Forelimb muscle (tissue), 1 donor: Measurements from ENCODE around the gene FREM3. TPM values are rescaled to one million over a fixed set of nuclear protein-coding genes. Genes with fewer than 3 reads are reported as not detected.
A peak's percentile ranks its signal among the peaks of the same experiment; 100 is the strongest.

Experiments used
- DNase-seq: peaks from one replicate; pipeline ENCODE4 v3.0.0-alpha.2; 2013; ENCODE audit warnings: low read depth
- polyA plus RNA-seq: library from polyadenylated mRNA; unstranded; fragments of 120-200 nt; gene quantifications from one replicate; pipeline ENCODE4 v1.2.1, GENCODE V29; 2013; ENCODE audit not compliant: insufficient read length

Gene FREM3
- polyA plus RNA-seq, 1 donor, result 0.15 TPM

DNA sequence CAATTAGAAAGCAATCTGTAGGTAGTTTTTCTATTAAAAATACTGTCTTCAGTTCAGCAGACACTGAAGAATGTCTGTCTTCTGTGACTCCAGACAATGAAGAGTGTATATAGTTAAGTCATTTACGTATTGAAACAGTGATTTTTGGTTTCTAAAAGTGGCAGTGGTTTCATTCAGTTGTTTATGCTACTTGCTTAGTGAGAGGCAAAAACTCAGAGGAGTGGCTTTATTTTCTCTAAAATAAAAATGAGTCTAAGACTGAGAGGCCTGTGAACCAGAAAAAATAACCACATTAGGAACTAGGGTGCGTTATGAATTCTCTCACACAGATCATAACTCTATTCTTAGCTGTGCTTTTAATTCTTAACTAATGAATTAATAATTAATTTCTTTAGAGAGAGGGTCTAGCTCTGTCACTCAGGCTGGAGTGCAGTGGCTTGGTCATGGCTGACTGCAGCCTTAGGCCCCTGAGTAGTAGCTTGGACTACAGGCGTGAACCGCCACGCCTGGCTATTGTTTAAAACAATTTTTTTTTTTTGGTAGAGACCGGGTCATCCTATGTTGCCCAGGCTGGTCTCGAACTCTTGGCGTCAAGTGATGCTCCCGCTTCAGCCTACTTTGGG, 31.4 kb downstream of the FREM3 start:
- no peak for DNase-seq

DNA sequence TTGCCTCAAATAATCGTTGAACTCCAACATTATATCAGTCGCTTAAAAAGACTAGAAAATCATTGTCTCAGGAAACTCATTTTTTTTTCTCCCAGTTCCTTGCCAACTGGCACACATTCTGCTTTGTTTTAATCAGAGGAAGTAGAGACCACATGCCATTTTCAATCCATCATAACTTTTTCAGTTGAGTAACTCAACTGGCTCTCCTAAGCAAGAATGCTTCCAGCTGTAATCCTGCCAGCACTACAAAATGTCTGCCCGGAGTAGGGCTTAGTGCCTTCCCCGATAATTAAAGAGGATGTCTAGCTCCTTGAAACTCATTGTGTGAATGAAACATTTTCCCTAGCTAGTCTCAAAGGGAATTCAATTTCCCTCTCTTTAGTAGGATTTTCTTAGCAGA, 33.0 kb downstream of the FREM3 start:
- DNase-seq, result peak; percentile 74

DNA sequence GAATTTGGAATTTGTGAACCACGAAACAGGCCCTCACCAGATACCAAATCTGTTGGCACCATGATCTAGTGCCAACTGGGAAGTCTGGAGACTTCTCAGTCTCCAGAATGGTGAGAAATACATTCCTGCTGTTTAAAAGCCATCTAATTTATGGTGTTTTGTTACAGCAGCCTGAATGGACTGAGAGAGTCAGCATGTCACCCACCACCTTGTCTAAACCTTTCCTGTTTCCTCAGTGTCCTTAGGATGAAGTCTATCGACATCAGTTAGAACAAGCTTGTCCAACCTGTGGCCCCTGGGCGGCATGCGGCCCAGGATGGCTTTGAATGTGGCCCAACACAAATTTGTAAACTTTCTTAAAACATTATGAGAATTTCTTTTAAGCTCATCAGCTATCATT, 42.1 kb downstream of the FREM3 start:
- no peak for DNase-seq

DNA sequence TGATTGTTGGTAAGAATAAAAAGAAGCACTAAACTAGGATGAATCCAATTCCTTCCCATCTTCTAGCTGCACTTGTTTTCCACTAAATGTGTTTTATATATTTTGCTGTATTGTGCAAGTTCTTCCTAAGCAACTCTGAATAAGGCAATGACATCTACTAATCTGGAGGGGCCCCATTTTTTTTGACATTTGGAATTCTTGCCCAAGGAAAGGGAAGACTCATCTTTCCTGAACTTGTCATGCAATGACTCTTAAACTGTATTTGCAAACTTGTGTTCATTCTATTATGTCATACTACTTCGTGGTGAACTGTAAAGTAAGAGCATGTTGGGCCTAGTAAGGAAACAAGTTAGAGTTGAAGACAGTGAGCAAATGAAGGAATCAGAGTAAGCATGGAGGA, 45.9 kb downstream of the FREM3 start:
- DNase-seq, result no peak

- no peak for DNase-seq
Observed at GRCh38 chr4:143653031-143653430, 47.4 kb downstream of the FREM3 start.

- no peak for DNase-seq
Observed at GRCh38 chr4:143643399-143643798, 57.1 kb downstream of the FREM3 start.

DNA sequence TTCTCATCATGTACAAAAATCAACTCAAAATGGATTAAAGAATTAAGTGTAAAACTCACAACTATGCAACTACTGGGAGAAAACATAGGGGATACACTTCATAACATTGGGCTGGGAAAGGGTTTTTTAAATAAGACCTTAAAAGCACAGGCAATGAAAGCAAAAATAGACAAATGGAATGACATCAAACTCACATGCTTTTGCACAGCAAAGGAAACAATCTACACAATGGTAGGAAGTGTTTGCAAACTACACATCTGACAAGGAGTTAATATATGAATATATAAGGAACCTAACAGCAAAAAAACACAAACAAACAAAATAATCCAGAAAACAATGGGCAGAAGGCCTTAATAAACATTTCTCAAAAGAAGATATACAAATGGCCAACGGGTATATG, 57.9 kb downstream of the FREM3 start:
- DNase-seq, result no peak

DNA sequence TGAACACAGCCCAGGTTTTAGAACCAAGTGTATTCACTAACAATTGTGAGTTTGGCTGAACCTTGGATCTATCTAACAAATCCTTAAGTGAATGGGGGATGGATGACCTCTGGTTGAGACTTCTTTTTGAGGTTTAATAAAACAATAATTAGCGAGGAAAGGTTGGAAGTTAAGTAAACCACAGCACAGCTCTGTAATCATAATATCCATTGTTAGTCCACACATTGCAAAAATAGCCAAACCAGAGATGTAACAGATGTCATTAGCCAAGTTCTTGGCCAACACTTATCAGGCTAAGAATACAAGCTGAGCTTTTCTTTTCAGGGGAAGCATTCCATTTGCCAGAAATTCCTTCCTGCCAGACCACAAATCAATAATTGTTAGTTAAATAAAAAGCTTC, 59.1 kb downstream of the FREM3 start:
- no peak for DNase-seq

DNA sequence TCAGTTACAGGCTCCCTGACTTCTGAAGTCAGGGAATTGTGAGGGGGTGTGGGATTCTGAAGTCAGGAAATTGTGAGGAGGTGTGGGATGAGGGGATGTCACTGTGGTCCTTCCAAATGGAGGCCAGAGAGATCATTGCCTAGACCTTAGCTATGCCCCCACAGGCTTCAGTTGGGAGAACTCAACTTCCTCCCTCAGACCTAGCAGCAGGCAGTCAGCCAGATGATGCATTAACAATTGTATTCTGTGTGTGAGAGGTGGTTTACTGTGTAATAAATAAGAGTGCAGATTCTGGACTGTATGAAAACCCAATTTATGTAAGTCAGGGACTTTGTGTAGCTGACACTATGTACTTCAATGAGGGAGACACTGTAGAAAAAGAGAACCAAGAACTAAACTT, 65.7 kb downstream of the FREM3 start:
- DNase-seq, result no peak

GRCh38 chr4:143633833-143634232, 66.6 kb downstream of the FREM3 start:
- no peak for DNase-seq

DNA sequence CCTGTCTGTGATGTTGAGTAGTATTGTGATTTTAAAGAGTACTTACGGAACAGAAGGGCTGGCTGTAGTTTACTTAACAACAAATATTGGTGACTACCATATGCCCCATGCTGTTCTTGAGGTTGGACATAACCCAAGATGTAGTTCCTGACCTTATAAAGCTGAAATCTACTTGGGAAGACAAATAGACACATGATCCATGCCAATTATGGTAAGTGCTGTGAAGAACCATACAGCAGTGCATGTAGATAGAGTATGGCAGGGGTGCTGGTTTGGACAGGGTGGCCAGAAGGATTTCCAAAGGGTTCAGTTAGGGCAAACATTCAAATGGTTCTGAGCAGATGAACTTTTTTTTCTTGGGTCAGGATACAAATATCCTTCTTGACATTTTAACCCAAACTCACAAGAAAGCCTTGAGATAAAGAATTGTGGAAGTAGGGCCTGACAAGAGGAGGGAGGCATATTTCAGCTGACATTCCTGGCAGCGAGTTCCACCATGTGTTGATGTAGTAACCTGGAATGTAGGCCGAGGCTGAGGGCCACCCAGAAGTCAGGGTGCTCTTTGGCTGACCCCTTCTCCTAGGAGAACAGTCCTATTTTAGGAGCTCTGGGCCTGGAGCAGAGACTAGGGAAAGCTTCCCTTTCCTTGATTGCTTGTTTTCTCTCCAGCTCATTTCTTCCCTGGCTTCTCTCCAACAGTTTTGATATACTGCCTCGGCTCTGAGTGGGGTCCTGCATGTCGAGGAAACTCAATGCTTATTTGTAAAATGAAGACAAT, 74.2 kb downstream of the FREM3 start:
- peak; percentile 90 for DNase-seq

DNA sequence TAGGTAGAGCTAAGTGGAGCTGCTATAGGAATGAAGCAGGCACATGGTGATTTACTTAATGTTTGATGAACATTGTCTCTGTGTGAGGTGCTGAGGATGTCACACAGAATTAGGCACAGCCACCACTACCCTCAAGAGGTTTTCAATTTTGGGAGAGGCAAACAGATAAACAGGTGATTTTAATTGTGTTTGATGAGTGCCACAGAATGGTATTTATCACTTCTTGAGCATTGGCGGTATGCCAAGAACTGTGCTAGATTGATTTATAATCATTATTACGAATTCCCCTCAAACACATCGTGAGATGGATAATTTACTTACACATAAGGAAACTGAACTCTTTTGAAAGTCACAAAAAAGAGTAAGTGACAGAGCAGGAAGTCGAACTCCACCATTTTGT, 74.8 kb downstream of the FREM3 start:
- no peak for DNase-seq

GRCh38 chr4:143623896-143624295, 76.6 kb downstream of the FREM3 start:
- no peak for DNase-seq

- no peak for DNase-seq
Observed at GRCh38 chr4:143618811-143619210, 81.7 kb downstream of the FREM3 start.

DNA sequence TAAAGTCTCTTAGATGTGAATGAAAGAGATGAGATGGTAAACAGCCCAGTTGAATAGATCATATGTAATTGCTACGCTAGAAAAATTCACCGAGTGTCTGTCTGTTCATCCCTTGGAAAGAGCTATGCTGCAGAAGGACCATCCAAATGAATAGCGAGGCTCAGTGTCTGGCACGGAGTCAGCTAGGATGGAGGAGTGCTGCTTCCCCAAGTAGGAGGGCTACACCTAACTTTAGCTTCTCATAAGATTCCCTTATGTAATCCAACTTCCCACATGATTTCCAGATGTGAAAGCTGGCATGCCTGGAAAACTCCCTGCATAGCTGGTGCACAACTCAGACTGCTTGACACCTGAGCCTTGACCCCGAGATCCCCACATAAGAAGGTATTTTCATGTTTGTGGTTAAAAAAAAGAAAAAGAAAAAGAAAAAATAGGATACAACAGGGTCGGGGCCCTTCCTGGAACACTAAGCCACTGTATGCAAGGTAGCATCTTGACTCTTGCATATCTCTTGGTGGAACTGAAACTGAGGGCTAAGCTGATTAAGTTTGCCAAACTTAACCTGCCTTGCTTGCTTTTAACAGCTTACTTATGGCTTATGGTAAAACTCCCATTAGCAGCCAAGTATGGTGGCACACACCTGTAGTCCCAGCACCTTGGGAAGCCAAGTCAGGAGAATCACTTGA, 82.3 kb downstream of the FREM3 start:
- no peak for DNase-seq

DNA sequence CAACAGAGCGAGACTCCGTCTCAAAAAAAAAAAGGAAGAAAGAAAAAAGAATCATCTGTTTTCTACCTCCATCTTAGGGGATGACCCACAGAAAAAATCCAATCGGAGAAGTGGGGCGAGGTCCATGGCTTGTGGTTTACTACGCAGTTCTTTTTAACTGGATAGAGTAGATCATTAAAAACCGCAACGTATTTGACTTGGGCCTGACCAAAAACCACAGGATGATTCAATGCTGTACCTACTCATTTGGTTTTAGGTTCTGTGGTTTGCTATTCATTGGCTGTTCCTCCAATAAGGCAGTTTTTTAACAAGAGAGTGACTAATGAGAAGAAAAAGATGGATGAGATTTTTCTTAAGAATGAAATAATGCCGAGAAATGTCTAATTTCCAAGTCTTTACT, 83.7 kb downstream of the FREM3 start:
- DNase-seq, result no peak

- DNase-seq, result no peak
Observed at GRCh38 chr4:143609492-143609891, 91.0 kb downstream of the FREM3 start.

DNA sequence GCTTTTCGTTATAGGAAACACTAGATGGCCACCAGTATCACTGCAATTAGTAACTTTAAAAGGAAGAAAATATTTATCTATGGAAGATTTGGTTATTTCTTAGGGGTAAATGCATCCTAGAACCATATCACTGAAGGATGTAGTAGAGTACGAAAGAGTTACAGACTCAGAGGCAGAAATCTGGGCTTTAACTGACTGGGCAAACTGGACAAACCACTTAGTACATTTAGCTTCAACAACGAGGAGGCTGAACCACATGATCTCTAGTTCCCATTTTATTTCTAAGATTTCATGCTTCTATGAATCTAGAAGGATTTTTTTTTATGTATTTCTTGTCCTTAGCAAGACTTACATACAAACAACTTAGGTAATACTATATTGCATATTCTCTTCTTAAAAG, 94.0 kb downstream of the FREM3 start:
- DNase-seq, result no peak

DNA sequence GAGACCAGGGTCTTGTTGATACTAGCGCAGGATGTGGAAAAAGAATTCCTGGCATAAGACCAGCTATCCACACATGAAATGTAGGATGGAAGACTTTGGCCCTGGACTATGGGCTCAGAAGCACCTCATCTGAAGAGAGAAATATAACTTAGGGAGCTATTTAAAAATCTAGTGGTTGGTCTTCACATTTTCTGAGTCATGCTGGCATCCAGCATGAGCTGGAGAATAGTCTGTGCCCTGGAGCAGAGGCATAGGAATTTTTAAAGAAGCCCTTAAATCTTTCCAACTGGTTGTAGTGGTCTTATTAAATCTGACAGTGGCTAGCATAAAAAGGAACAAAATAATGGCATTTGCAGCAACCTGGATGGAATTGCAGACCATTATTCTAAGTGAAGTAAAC, 100.6 kb downstream of the FREM3 start:
- DNase-seq, result no peak

DNA sequence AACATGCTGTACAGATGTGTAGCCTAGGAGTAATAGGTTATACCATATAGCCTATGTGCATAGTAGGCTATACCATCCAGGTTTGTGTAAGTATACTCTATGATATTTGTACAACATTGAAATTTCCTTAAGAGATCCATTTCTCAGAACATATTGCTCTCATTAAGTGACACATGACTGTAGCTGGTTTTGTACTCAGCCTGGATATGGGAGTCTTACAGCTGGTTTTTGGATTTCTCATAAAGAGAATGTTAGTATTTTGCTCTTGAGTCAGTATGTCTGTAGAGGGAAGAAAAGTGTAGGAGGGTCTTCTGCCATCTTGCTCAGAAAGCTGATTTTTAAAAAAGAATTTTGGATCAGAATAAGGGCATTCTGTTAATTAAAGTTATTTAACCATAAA, 101.7 kb downstream of the FREM3 start:
- no peak for DNase-seq

DNA sequence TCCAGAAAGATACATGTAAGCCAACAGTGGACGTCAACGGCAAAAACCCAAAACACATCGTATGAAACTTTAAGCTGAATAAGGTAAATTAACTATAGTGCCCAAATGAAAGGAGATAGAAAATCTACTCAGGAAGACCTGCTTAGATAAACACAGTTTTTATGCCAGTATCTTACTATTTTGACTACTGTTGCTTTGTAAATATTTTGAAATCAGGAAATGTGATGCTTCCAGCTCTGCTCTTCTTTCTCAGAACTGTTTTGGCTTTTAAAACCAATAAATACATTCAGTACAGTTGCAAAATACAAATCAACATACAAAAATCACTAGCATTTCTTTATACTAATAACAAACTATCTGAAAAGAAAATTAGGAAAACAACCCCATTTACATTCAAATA, 103.2 kb downstream of the FREM3 start:
- peak; percentile 24 for DNase-seq

DNA sequence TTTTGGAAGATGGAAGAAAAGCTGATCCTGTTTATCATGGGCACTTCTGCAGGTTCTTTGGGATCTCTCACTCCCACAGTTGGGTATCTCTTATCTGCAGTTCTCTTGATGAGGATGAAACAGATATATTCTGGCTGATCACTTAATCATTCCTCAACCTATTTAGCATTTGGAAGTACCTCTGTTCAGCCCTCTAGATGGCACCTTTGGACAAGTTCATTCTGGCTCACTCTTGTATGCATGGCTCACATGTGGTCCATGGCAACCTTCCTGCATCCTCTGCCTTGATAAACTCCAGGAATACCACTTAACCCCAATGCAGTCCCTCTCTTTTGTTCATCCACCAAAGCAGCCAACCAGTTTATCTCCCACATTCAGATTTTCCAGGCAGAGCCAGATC, 112.8 kb downstream of the FREM3 start:
- no peak for DNase-seq

DNA sequence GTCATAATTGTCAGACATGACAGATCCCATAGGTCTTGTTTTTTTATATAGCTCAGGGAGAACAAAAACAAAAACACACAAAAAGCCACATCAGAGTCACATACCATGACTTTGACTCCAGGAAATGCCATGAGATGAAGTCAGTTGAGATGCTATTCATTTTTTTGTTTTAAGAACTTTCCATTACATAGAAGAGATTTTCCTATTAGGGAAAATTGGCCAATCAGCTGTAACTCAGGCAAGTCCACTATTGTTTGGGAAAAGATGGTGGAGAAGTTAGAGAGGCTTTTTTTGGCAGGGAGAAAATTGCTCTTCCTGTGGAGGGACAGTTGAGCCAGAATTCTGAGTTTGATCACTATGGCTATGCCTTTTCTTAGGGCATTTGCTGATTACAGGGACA, 114.4 kb downstream of the FREM3 start:
- DNase-seq, result no peak
